ENCODE data around the gene DNAJA3. TPM values are rescaled to one million over a fixed set of nuclear protein-coding genes. Genes with fewer than 3 reads are reported as not detected.

Gene DNAJA3
- 10 to 100 TPM; 70.6 to 71.3 TPM for total RNA-seq
- polyA plus RNA-seq, result 10 to 100 TPM; 43.4 to 64.8 (median 45.2) TPM
- 43.3 to 163 (median 94.9) reads per million in 6 experiments for total RNA-seq

DNA sequence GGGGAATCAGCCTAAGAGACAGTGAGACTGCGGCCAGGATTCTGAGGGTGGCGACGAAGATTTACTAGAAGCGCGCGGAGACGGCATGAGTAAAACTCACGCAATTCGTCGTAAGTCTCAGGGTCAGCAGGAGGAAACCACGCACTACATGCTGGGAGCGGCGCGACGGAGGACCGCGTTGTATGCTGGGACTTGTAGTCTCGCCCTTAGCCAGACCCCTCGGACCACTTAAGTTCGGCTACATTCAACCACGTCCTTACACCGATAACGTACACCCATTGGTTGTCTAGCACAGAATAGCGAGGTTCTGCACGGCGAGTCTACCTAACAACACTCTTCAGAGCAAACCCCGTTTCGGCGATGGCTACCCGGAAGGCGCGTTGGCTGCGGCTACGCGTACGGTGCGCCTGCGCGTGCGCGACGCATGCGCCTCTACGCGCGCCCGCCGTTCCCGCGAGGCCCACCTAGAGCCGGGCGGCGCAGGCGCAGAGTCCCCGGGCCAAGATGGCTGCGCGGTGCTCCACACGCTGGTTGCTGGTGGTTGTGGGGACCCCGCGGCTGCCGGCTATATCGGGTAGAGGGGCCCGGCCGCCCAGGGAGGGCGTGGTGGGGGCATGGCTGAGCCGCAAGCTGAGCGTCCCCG, at the start of gene DNAJA3:
TSS of gene DNAJA3 (plus strand) at position 491 of the 643 bp plus-strand sequence. CDS start at position 505, 14 bp downstream.
- peak; percentile 86 to 89 for ATAC-seq
- H3K27me3 Mint-ChIP-seq, result no peaks in the 10 kb centered on the region
- peaks cover 0 to 21% (median 0%) of the 10 kb centered on the region in 3 donors for H3K36me3 Mint-ChIP-seq
- H3K4me3 Mint-ChIP-seq, result peak within 1 kb of the TSS; percentile 89 to 100 (median 94)
- POLR2A ChIA-PET, result interaction anchor here (0.6 to 5.1 kb wide), 5 partner anchors 10 to 520 kb away, joined by 3 to 38 read pairs (median 3); partner anchors contain the start of genes CORO7 and HMOX2
- H3K4me1 Mint-ChIP-seq, result peaks cover 16 to 37% (median 31%) of the 10 kb centered on the region in 4 donors
- DNase-seq, result peak; percentile 86 to 99 (median 94)
- H3K27ac Mint-ChIP-seq, result peak within 1 kb of the TSS; percentile 98 to 100 (median 100)
- no peaks in the 10 kb centered on the region for H3K9me3 Mint-ChIP-seq

DNA sequence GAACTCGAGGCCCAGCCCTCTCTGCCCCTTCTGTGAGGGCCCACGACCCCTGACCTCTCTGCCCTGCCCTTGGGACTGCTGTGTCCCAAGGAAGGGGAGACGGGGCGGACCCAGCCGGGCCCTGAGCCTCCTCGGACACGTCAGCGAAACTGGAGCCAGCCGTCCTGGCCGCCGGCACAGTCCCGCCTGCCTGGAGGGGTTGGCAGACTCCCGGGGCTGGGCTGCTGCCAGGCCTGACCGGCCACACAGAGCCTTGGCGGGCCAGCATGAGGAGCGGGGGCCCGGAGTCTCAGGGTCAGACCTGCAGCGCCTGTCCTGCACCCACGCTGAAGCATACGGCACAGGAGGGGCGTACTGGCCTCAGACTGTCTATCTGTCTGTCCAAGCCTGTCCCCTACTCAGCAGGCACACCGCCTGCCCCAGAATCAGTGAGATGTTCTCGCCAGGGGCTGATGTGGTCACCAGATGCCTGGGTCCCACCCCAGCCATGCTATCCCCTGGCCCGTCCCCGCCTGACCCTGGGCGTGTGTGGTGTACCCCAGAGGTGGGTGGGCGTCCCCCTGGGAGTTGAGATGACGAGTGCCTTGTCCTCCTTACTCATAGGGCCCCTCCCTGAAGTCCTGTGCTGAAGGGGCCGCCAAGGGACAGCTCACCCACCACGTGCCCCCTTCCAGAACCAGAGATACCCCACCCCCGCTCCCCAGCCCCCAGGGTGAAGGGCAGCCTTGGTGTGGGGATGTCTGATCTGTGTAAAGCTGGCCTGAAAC, 49.4 kb upstream of the DNAJA3 start:
- Mint-ChIP-seq H3K27me3 (no peaks in the 10 kb centered on the region), H3K27ac (no peak overlapping the region), H3K4me3 (no peak overlapping the region), H3K36me3 (peaks cover 0 to 6% (median 0%) of the 10 kb centered on the region in 3 donors), H3K9me3 (no peaks in the 10 kb centered on the region), H3K4me1 (peaks cover 11 to 28% (median 21%) of the 10 kb centered on the region in 4 donors)
- POLR2A ChIA-PET, result interaction anchor here (0.6 kb wide), 1 partner anchor 112 kb away, joined by 4 read pairs; no protein-coding TSS in a partner anchor
- ATAC-seq (no peak), DNase-seq (no peak)

DNA sequence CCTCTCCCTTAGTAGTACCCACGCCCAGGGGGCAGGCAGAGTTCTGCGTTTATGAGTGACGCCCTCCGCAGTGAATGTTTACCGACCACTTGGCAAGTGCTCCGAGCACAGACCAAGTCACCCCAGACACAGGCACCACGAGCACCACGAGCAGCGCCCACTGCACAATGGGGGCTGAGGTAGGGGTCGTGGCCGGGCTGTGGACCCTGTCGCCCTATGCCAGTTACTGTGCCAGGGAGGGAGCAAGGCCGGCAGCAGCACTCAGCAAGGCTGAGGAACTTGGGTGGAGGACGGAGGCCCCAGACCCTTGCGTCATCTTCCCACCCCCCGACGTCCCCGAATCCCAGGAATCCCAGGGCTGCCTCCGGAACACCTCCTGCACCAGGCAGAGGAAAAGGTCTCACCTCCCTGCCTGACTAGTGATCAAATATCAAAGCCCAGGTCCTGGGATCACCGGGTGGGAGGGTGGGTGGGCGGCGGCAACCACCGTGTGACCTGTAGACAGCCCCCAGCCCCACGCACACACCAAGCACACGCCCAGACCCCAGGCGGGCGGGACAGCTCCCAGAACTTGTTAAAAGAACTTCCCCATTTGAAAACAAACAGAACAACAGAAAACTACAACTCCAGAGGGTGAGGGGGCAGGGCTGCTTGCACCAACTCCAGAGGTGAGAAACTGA, 48.6 kb upstream of the DNAJA3 start:
- H3K4me1 Mint-ChIP-seq, result peaks cover 11 to 26% (median 21%) of the 10 kb centered on the region in 4 donors
- peak overlapping the region in 1 of 10 donors; percentile 18 for H3K4me3 Mint-ChIP-seq
- H3K27me3 Mint-ChIP-seq, result no peaks in the 10 kb centered on the region
- H3K27ac Mint-ChIP-seq, result peak overlapping the region in 3 of 10 donors; percentile 5 to 63 (median 21)
- DNase-seq, result no peak
- H3K9me3 Mint-ChIP-seq, result no peaks in the 10 kb centered on the region
- ATAC-seq, result no peak
- peaks cover 0 to 6% (median 0%) of the 10 kb centered on the region in 3 donors for H3K36me3 Mint-ChIP-seq
- POLR2A ChIA-PET, result interaction anchor here (0.7 kb wide), 1 partner anchor 21 kb away, joined by 3 read pairs; no protein-coding TSS in a partner anchor

DNA sequence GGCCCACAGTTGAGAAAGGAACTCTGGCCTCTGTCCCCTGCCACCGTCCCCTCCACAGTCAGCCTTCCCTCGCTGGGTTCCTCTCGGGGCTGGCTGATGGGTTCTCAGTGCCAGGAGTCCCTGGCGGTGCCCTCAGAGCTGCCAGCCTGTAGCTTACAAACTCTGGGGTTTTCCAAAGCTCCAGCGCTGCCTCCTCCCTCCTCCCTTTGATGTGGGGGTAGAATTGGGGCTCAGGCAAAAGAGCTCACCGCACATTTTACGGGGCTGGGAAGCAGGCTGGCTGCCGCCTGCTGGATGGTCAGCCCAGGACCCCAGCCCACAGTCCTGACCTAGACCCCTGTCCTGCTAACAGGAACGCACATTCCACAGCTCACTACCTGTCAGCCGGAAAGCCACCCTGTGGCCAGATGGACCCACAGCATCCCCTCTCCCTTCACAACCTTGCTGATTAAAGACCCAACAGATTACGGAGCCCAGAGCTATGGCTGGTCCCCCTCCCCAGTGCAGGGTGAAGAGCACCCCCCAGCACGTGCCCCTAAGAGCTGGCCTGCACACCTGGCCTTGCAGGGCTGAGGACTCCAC, 48.0 kb upstream of the DNAJA3 start:
- Mint-ChIP-seq H3K36me3 (peaks cover 0 to 6% (median 0%) of the 10 kb centered on the region in 3 donors), H3K27ac (peak overlapping the region in 4 of 10 donors; percentile 37 to 80 (median 55))

DNA sequence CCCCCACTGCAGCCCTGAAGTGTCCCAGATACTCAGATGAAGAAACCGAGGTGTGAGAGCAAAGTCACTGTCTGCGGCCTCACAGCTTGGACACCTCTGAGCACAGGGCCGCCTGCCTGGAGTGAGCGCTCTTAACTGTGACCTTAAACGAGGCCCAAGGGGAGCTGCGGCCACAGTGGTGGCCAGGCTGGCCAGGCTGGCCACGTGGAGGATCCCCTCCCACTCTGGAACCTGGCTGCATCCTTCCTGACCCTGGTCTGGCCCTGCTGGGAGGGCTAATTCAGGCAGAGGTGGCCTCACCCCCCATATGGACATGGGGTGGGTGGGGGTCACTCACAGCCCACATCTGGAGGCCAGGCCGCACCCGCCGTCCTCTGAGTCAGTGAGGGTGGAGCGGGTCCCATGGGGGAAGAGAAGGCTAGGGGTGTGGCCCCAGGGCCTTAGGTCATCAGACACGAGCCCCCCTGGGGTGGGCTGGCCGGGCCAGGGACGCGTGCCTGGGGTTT, 47.5 kb upstream of the DNAJA3 start:
- no peaks in the 10 kb centered on the region for H3K9me3 Mint-ChIP-seq
- DNase-seq, result no peak
- no peak overlapping the region for H3K4me3 Mint-ChIP-seq
- no peak for ATAC-seq
- POLR2A ChIA-PET, result no interaction called here
- H3K27ac Mint-ChIP-seq, result peak overlapping the region in 4 of 10 donors; percentile 37 to 80 (median 55)
- peaks cover 0 to 11% (median 0%) of the 10 kb centered on the region in 3 donors for H3K36me3 Mint-ChIP-seq
- H3K4me1 Mint-ChIP-seq, result peaks cover 10 to 16% (median 12%) of the 10 kb centered on the region in 4 donors
- H3K27me3 Mint-ChIP-seq, result no peaks in the 10 kb centered on the region

More for the DNA sequence above, 48.0 kb upstream of the DNAJA3 start:
- POLR2A ChIA-PET, result interaction anchor here (0.7 kb wide), 1 partner anchor 22 kb away, joined by 3 read pairs; no protein-coding TSS in a partner anchor
- ATAC-seq, result no peak
- Mint-ChIP-seq H3K4me1 (peaks cover 11 to 20% (median 15%) of the 10 kb centered on the region in 4 donors), H3K4me3 (no peak overlapping the region), H3K27me3 (no peaks in the 10 kb centered on the region), H3K9me3 (no peaks in the 10 kb centered on the region)
- no peak for DNase-seq

DNA sequence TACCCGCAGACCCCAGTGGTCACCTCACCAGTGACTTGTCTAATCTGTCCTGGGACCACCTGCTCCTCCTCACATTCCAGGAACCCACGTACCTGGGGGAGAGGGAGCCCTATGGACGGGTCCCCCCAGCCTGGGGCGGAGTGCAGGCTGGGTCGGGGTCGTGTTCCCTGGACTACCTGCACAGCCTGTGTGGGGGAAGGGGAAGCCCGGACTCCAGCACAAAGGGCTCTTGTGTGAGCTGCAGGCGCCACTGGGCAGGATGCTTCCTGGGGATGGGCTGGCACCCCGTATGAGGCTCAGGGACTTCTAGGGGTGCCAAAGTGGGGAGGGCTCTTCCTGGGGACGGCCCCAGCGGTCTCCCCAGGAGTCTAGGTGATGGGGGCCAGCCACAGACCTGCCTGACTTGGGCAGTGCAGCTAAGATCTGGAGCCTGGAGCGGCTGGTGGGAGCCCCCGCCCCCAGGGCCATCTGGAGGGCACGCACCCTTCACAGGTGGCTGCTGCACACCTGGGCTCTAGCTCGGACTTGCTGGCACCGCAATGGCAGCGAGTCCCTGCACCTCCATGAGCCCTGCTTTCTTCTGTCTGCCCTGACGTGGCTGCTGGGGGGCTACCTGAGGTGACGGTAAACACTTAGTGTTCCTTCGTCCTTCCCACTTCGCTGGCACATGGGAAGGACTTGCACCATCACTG, 46.5 kb upstream of the DNAJA3 start:
- H3K4me3 Mint-ChIP-seq, result no peak overlapping the region
- no peaks in the 10 kb centered on the region for H3K9me3 Mint-ChIP-seq
- H3K4me1 Mint-ChIP-seq, result peaks cover 8 to 12% (median 11%) of the 10 kb centered on the region in 4 donors
- H3K36me3 Mint-ChIP-seq, result peaks cover 0 to 15% (median 0%) of the 10 kb centered on the region in 3 donors
- DNase-seq (no peak), ATAC-seq (no peak)
- POLR2A ChIA-PET, result interaction anchor here (0.6 to 1.1 kb wide), 3 partner anchors 25 to 440 kb away, joined by 3 to 5 read pairs (median 3); no protein-coding TSS in a partner anchor
- H3K27ac Mint-ChIP-seq, result peak overlapping the region in 1 of 10 donors; percentile 76
- H3K27me3 Mint-ChIP-seq, result no peaks in the 10 kb centered on the region

DNA sequence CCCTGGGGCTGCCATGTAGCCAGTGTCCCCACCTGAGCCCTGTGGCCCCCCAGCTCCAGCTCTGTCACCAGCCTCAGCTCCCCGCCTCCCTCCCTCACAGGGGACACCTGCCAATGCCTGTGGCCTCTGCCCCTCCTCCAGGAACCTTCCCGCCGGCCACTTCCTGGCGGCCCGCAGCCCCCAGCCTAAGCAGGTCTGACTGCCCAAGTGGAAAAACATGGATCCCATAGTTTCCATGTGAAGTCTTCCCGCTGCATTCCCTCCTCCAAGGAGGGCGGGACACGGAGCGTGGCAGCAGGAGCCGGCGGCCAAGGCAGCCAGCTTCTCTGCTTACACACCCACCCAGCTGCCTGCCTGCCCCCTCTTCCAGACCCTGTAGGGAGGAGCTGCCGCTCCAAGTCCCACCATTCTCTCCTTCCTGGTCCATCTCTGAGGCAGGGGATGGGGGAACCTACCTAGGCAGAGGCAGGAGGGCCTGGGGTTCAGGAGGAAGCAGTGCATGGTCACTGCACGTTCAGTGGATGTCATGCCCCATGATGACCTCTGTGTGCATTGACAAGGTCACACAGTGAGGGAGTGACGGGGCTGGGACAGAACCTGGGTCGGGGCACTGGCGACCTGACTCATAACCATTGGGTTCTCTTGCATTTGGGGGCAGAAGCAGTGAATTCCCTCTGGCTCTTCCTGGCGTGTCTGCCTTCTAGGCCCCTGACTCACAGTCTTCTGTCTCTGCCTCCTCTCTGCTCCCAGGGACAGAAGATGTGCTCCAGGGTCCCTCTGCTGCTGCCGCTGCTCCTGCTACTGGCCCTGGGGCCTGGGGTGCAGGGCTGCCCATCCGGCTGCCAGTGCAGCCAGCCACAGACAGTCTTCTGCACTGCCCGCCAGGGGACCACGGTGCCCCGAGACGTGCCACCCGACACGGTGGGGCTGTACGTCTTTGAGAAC, 45.3 kb upstream of the DNAJA3 start:
- no peaks in the 10 kb centered on the region for H3K9me3 Mint-ChIP-seq
- DNase-seq, result no peak
- no peak for ATAC-seq
- H3K36me3 Mint-ChIP-seq, result peaks cover 0 to 19% (median 0%) of the 10 kb centered on the region in 3 donors
- H3K27me3 Mint-ChIP-seq, result no peaks in the 10 kb centered on the region
- H3K27ac Mint-ChIP-seq, result peak overlapping the region in 2 of 10 donors; percentile 62 to 80
- POLR2A ChIA-PET, result interaction anchor here (0.9 to 1.1 kb wide), 2 partner anchors 24 to 34 kb away, joined by 3 to 5 read pairs; no protein-coding TSS in a partner anchor
- peak overlapping the region in 1 of 10 donors; percentile 66 for H3K4me3 Mint-ChIP-seq
- H3K4me1 Mint-ChIP-seq, result peaks cover 3 to 12% (median 10%) of the 10 kb centered on the region in 4 donors

DNA sequence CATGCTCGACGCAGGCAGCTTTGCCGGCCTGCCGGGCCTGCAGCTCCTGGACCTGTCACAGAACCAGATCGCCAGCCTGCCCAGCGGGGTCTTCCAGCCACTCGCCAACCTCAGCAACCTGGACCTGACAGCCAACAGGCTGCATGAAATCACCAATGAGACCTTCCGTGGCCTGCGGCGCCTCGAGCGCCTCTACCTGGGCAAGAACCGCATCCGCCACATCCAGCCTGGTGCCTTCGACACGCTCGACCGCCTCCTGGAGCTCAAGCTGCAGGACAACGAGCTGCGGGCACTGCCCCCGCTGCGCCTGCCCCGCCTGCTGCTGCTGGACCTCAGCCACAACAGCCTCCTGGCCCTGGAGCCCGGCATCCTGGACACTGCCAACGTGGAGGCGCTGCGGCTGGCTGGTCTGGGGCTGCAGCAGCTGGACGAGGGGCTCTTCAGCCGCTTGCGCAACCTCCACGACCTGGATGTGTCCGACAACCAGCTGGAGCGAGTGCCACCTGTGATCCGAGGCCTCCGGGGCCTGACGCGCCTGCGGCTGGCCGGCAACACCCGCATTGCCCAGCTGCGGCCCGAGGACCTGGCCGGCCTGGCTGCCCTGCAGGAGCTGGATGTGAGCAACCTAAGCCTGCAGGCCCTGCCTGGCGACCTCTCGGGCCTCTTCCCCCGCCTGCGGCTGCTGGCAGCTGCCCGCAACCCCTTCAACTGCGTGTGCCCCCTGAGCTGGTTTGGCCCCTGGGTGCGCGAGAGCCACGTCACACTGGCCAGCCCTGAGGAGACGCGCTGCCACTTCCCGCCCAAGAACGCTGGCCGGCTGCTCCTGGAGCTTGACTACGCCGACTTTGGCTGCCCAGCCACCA, 44.4 kb upstream of the DNAJA3 start:
- Mint-ChIP-seq H3K4me1 (peaks cover 0 to 12% (median 7%) of the 10 kb centered on the region in 4 donors), H3K9me3 (no peaks in the 10 kb centered on the region), H3K4me3 (peak overlapping the region in 2 of 10 donors; percentile 14 to 54), H3K36me3 (peaks cover 0 to 24% (median 0%) of the 10 kb centered on the region in 3 donors), H3K27me3 (no peaks in the 10 kb centered on the region), H3K27ac (peak overlapping the region in 1 of 10 donors; percentile 74)
- POLR2A ChIA-PET, result interaction anchor here (0.6 kb wide), 1 partner anchor 1836 kb away, joined by 3 read pairs; no protein-coding TSS in a partner anchor
- DNase-seq (no peak), ATAC-seq (no peak)

DNA sequence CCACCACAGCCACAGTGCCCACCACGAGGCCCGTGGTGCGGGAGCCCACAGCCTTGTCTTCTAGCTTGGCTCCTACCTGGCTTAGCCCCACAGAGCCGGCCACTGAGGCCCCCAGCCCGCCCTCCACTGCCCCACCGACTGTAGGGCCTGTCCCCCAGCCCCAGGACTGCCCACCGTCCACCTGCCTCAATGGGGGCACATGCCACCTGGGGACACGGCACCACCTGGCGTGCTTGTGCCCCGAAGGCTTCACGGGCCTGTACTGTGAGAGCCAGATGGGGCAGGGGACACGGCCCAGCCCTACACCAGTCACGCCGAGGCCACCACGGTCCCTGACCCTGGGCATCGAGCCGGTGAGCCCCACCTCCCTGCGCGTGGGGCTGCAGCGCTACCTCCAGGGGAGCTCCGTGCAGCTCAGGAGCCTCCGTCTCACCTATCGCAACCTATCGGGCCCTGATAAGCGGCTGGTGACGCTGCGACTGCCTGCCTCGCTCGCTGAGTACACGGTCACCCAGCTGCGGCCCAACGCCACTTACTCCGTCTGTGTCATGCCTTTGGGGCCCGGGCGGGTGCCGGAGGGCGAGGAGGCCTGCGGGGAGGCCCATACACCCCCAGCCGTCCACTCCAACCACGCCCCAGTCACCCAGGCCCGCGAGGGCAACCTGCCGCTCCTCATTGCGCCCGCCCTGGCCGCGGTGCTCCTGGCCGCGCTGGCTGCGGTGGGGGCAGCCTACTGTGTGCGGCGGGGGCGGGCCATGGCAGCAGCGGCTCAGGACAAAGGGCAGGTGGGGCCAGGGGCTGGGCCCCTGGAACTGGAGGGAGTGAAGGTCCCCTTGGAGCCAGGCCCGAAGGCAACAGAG, 43.5 kb upstream of the DNAJA3 start:
- POLR2A ChIA-PET, result interaction anchor here (0.6 kb wide), 1 partner anchor 1837 kb away, joined by 3 read pairs; no protein-coding TSS in a partner anchor

More for the DNA sequence above, 43.5 kb upstream of the DNAJA3 start:
- DNase-seq (no peak), ATAC-seq (no peak)
- Mint-ChIP-seq H3K36me3 (peaks cover 0 to 30% (median 0%) of the 10 kb centered on the region in 3 donors), H3K27me3 (no peaks in the 10 kb centered on the region), H3K4me3 (peak overlapping the region in 2 of 10 donors; percentile 37 to 54), H3K27ac (peak overlapping the region in 2 of 10 donors; percentile 14 to 74), H3K4me1 (peaks cover 0 to 8% (median 7%) of the 10 kb centered on the region in 4 donors), H3K9me3 (no peaks in the 10 kb centered on the region)
